ENCODE results near the gene IPO11. TPM values are rescaled to one million over a fixed set of nuclear protein-coding genes. Genes with fewer than 3 reads are reported as not detected.
"Not testable (repeated sequence)": the region's sequence is repeated elsewhere in the genome, so short reads cannot be mapped to it uniquely, and the experiment has no call there.

IPO11 gene
- total and polyA plus RNA-seq, 9 donors: 10.4 to 40.3 (median 24.6) TPM

- TF ChIP-seq CTCF (IDR thresholded peaks at IDR 0.05) (no peak), POLR2A (IDR thresholded peaks at IDR 0.05) (no peak), EP300 (IDR thresholded peaks at IDR 0.05) (no peak)
These were observed 240.7 kb downstream of the IPO11 start for GRCh38 chr5:62653001-62653863.

GRCh38 chr5:62653864-62654575 lies 241.5 kb downstream of the IPO11 start:
- intact Hi-C loops (cut with DNase I): no loop called here
- DNase-seq: no peak
- H3K4me3 ChIP-seq: no peak overlapping the region
- no peaks in the 10 kb centered on the region for H3K27me3 ChIP-seq
- no peaks in the 10 kb centered on the region for H3K9me3 ChIP-seq
- 80 to 85% (median 85%) methylated on average over 11 of the region's 11 CpGs for WGBS, 3 donors
- no peaks in the 10 kb centered on the region for H3K36me3 ChIP-seq
- H3K4me1 ChIP-seq (ENCODE audit: insufficient read depth): no peaks in the 10 kb centered on the region
- H3K27ac ChIP-seq: no peak overlapping the region
- TF ChIP-seq POLR2A (IDR thresholded peaks at IDR 0.05) (no peak), EP300 (IDR thresholded peaks at IDR 0.05) (no peak), CTCF (IDR thresholded peaks at IDR 0.05) (no peak)

More at GRCh38 chr5:62653001-62653863, 240.7 kb downstream of the IPO11 start:
- Histone ChIP-seq H3K27ac (no peak overlapping the region), H3K9me3 (no peaks in the 10 kb centered on the region), H3K36me3 (no peaks in the 10 kb centered on the region), H3K27me3 (no peaks in the 10 kb centered on the region), H3K4me1 (ENCODE audit: insufficient read depth) (no peaks in the 10 kb centered on the region), H3K4me3 (no peak overlapping the region)
- no peak for DNase-seq
- WGBS, 3 donors: 70 to 75% (median 72%) methylated on average over 7 of the region's 7 CpGs
- intact Hi-C loops (cut with DNase I): no loop called here

- H3K36me3 ChIP-seq; DNase-seq; H3K4me3 ChIP-seq; H3K4me1 ChIP-seq (ENCODE audit: insufficient read depth); intact Hi-C loops (cut with DNase I); H3K27me3 ChIP-seq; H3K27ac ChIP-seq; H3K9me3 ChIP-seq: not testable (repeated sequence)
These were observed 245.2 kb downstream of the IPO11 start for GRCh38 chr5:62657772-62658171.

GRCh38 chr5:62661126-62661525 lies 248.6 kb downstream of the IPO11 start:
- WGBS, 3 donors: 72 to 87% (median 80%) methylated on average over 8 of the region's 8 CpGs
- Histone ChIP-seq H3K36me3 (no peaks in the 10 kb centered on the region), H3K9me3 (no peaks in the 10 kb centered on the region), H3K4me1 (ENCODE audit: insufficient read depth) (no peaks in the 10 kb centered on the region), H3K27me3 (no peaks in the 10 kb centered on the region), H3K27ac (no peak overlapping the region), H3K4me3 (no peak overlapping the region)
- intact Hi-C loops (cut with DNase I): no loop called here
- TF ChIP-seq EP300 (IDR thresholded peaks at IDR 0.05) (no peak), CTCF (IDR thresholded peaks at IDR 0.05) (no peak), POLR2A (IDR thresholded peaks at IDR 0.05) (no peak)
- DNase-seq: no peak

- no peaks in the 10 kb centered on the region for H3K36me3 ChIP-seq
- 55 to 61% (median 61%) methylated on average over 2 of the region's 2 CpGs for WGBS, 3 donors
- no peaks in the 10 kb centered on the region for H3K4me1 ChIP-seq (ENCODE audit: insufficient read depth)
- H3K27me3 ChIP-seq: no peaks in the 10 kb centered on the region
- no peak for TF ChIP-seq EP300 (IDR thresholded peaks at IDR 0.05)
- TF ChIP-seq CTCF (IDR thresholded peaks at IDR 0.05): no peak
- TF ChIP-seq POLR2A (IDR thresholded peaks at IDR 0.05): no peak
- no peaks in the 10 kb centered on the region for H3K9me3 ChIP-seq
- no peak overlapping the region for H3K27ac ChIP-seq
- DNase-seq: no peak
- H3K4me3 ChIP-seq: no peak overlapping the region
- intact Hi-C loops (cut with DNase I): no loop called here
These were observed 250.0 kb downstream of the IPO11 start for GRCh38 chr5:62662521-62662920.

All from ovary (tissue), 9 donors.